CD4-positive, alpha-beta T cell (primary cell): Measurements from ENCODE around the gene BATF3. TPM values are rescaled to one million over a fixed set of nuclear protein-coding genes. Genes with fewer than 3 reads are reported as not detected.

Experiments used
- ATAC-seq: fragments of 200-7000 bp; cut with Tn5 transposase; one replicate; pipeline ENCODE4 v1.10.0; 2022; ENCODE audit warnings: mild to moderate bottlenecking; ENCODE audit not compliant: poor library complexity
- CTCF ChIA-PET: fragments of 350-600 bp; sonication (Branson Sonifier 250); formaldehyde crosslinking; loops from one replicate; lab custom pipeline; 2021; ENCODE audit warnings: antibody characterized with exemption, inconsistent platforms; lab: Charles Lee
- POLR2A ChIA-PET: fragments of 350-600 bp; sonication (Branson Sonifier 250); formaldehyde crosslinking; loops from one replicate; lab custom pipeline; 2021; ENCODE audit warnings: antibody characterized with exemption, inconsistent platforms; lab: Charles Lee
- DNase-seq, 14 experiments: peaks; one replicate each; pipeline ENCODE4 v3.0.0-alpha.2; 2013 to 2020; ENCODE audit warnings: mixed read lengths in 2 of 14
- H3K27ac ChIP-seq, 2 donors: one replicate each; pipeline versions ENCODE4 v1.5.1 to v1.7.0; 2013; ENCODE audit warnings: low read length in 2 of 2, low read depth in 1 of 2, mild to moderate bottlenecking in 1 of 2
- H3K27me3 ChIP-seq, 2 experiments: 1 replicate in 1 of 2; 2 replicates in 1 of 2; pipeline versions ENCODE4 v1.6.1 to v1.7.0; 2013; ENCODE audit warnings: low read length in 2 of 2, control low read depth in 1 of 2, mild to moderate bottlenecking in 1 of 2, moderate library complexity in 1 of 2; ENCODE audit not compliant: insufficient read depth in 2 of 2, control insufficient read depth in 1 of 2
- H3K36me3 ChIP-seq: one replicate; pipeline ENCODE4 v1.6.1; 2013; ENCODE audit warnings: low read length, control low read depth; ENCODE audit not compliant: insufficient read depth
- H3K4me1 ChIP-seq: one replicate; pipeline ENCODE4 v1.6.1; 2013; ENCODE audit warnings: low read length, control low read depth; ENCODE audit not compliant: insufficient read depth
- H3K4me3 ChIP-seq: one replicate; pipeline ENCODE4 v1.5.1; 2013; ENCODE audit warnings: mild to moderate bottlenecking, low read length, moderate library complexity
- H3K9me3 ChIP-seq, 2 experiments: 1 replicate in 1 of 2; 2 replicates in 1 of 2; pipeline versions ENCODE4 v1.6.1 to v1.7.0; 2013; ENCODE audit warnings: low read length in 2 of 2, mild to moderate bottlenecking in 2 of 2, control low read depth in 1 of 2, moderate library complexity in 1 of 2; ENCODE audit not compliant: control insufficient read depth in 1 of 2, insufficient read depth in 1 of 2
- H3K27ac Mint-ChIP-seq: one replicate; pipeline ENCODE4 v1.8.0; 2020; ENCODE audit warnings: mixed read lengths
- H3K27me3 Mint-ChIP-seq: one replicate; pipeline ENCODE4 v1.8.0; 2021; ENCODE audit warnings: mixed read lengths
- H3K36me3 Mint-ChIP-seq: one replicate; pipeline ENCODE4 v1.8.0; 2021; ENCODE audit warnings: low read depth, mixed read lengths
- H3K4me1 Mint-ChIP-seq: one replicate; pipeline ENCODE4 v1.8.0; 2021; ENCODE audit warnings: low read depth, mixed read lengths
- H3K4me3 Mint-ChIP-seq: one replicate; pipeline ENCODE4 v1.8.0; 2020; ENCODE audit warnings: mild to moderate bottlenecking, mixed read lengths
- H3K9me3 Mint-ChIP-seq: one replicate; pipeline ENCODE4 v1.8.0; 2020; ENCODE audit warnings: mixed read lengths
- intact Hi-C, 2 experiments: fragments of 100-400 bp; cut with DNase I in 1 of 2; cut with micrococcal nuclease in 1 of 2; formaldehyde crosslinking; loops; one replicate each; pipeline versions ENCODE4 v1.15.1 to v1.9.0; 2023 to 2025; cut with DNase I, micrococcal nuclease
- total RNA-seq, 174 experiments: library from RNA in 2 of 174; stranded (reverse) in 2 of 174; gene quantifications; one replicate each; pipeline ENCODE4 v1.2.3 and lab custom pipeline; 2021 to 2026
- TF ChIP-seq, protein P1 (sequence below): fragments of 200-600 bp; IDR thresholded peaks from one replicate; pipeline ENCODE4 v1.8.0; 2022; ENCODE audit warnings: antibody characterized with exemption, mild to moderate bottlenecking

Gene BATF3
- total RNA-seq, 2 experiments from 2014 or later: 0.92 to 1.2 TPM

DNA sequence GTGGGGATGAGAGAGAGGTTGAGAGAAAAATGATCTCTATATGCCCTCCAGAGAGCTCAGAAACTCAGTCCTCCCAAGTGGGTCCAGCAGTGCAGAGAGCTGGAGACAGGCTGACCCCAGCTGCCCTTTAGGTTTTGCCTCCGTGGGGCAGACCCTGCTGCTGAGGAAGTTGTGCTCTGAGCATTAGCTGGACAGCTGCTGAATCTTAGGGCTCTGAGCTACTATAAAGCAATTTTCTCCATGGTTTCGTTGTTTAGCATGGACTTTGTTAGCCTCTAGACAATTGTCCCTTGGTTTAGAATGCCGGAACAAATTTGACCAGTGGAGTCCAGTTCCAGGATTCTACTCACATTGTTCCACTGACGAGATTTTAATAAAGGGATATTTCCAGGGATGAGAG is 22.1 kb downstream of the BATF3 start:
- H3K4me1 Mint-ChIP-seq: no peaks in the 10 kb centered on the region
- no peak overlapping the region for H3K27ac ChIP-seq
- ATAC-seq (no peak), DNase-seq (no peak)
- H3K27me3 Mint-ChIP-seq: no peaks in the 10 kb centered on the region
- no peaks in the 10 kb centered on the region for H3K36me3 Mint-ChIP-seq
- H3K9me3 Mint-ChIP-seq: no peaks in the 10 kb centered on the region
- no peak overlapping the region for H3K4me3 ChIP-seq
- intact Hi-C loops: no loop called here
- H3K27me3 ChIP-seq: no peaks in the 10 kb centered on the region
- POLR2A ChIA-PET: no interaction called here
- TF ChIP-seq, protein P1, sequence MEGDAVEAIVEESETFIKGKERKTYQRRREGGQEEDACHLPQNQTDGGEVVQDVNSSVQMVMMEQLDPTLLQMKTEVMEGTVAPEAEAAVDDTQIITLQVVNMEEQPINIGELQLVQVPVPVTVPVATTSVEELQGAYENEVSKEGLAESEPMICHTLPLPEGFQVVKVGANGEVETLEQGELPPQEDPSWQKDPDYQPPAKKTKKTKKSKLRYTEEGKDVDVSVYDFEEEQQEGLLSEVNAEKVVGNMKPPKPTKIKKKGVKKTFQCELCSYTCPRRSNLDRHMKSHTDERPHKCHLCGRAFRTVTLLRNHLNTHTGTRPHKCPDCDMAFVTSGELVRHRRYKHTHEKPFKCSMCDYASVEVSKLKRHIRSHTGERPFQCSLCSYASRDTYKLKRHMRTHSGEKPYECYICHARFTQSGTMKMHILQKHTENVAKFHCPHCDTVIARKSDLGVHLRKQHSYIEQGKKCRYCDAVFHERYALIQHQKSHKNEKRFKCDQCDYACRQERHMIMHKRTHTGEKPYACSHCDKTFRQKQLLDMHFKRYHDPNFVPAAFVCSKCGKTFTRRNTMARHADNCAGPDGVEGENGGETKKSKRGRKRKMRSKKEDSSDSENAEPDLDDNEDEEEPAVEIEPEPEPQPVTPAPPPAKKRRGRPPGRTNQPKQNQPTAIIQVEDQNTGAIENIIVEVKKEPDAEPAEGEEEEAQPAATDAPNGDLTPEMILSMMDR: no peak
- no peak overlapping the region for H3K27ac Mint-ChIP-seq
- no peaks in the 10 kb centered on the region for H3K36me3 ChIP-seq
- no peak overlapping the region for H3K4me3 Mint-ChIP-seq
- CTCF ChIA-PET: interaction anchor here (1.5 to 2.3 kb wide), 2 partner anchors 13 to 201 kb away, joined by 4 to 11 read pairs; no protein-coding TSS in a partner anchor
- no peaks in the 10 kb centered on the region for H3K9me3 ChIP-seq
- H3K4me1 ChIP-seq: peaks cover 2% of the 10 kb centered on the region

GRCh38 chr1:212677136-212677535 is 22.5 kb downstream of the BATF3 start:
- POLR2A ChIA-PET: no interaction called here
- CTCF ChIA-PET: interaction anchor here (1.5 to 2.3 kb wide), 3 partner anchors 12 to 200 kb away, joined by 3 to 11 read pairs (median 4); no protein-coding TSS in a partner anchor
- Histone ChIP-seq H3K4me1 (no peaks in the 10 kb centered on the region), H3K27me3 (no peaks in the 10 kb centered on the region), H3K4me3 (no peak overlapping the region), H3K9me3 (no peaks in the 10 kb centered on the region), H3K27ac (no peak overlapping the region), H3K36me3 (no peaks in the 10 kb centered on the region)
- H3K4me1 Mint-ChIP-seq: no peaks in the 10 kb centered on the region
- H3K27me3 Mint-ChIP-seq: no peaks in the 10 kb centered on the region
- intact Hi-C loops: no loop called here
- no peaks in the 10 kb centered on the region for H3K9me3 Mint-ChIP-seq
- ATAC-seq (no peak), DNase-seq (no peak)
- no peak overlapping the region for H3K27ac Mint-ChIP-seq
- no peak overlapping the region for H3K4me3 Mint-ChIP-seq
- no peaks in the 10 kb centered on the region for H3K36me3 Mint-ChIP-seq
- TF ChIP-seq, protein P1: no peak

DNA sequence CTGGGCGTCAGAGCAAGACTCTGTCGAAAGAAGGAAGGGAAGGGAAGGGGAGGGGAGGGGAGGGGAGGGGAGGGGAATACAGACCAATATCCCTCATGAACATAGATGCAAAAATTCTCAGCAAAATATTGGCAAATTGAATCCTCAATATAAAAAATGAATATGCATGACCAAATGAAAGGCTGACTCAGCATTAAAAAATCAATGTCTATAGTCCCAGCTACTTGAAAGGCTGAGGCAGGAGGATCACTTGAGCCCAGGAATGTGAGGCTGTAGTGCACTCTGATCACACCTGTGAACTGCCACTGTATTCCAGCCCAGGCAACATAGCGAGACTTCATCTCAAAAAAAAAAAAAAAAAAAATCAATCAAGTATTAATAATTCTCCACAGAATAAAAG is 24.0 kb downstream of the BATF3 start:
- Mint-ChIP-seq H3K27ac (no peak overlapping the region), H3K4me3 (no peak overlapping the region), H3K4me1 (no peaks in the 10 kb centered on the region), H3K36me3 (no peaks in the 10 kb centered on the region), H3K27me3 (peaks cover 6% of the 10 kb centered on the region), H3K9me3 (no peaks in the 10 kb centered on the region)
- ATAC-seq: no peak
- Histone ChIP-seq H3K4me3 (no peak overlapping the region), H3K9me3 (no peaks in the 10 kb centered on the region), H3K27ac (no peak overlapping the region), H3K36me3 (no peaks in the 10 kb centered on the region), H3K4me1 (no peaks in the 10 kb centered on the region), H3K27me3 (no peaks in the 10 kb centered on the region)
- TF ChIP-seq, protein P1: no peak
- intact Hi-C loops: no loop called here
- POLR2A ChIA-PET: no interaction called here
- CTCF ChIA-PET: interaction anchor here (1.5 kb wide), 1 partner anchor 11 kb away, joined by 3 read pairs; no protein-coding TSS in a partner anchor
- no peak for DNase-seq
